ENCODE data around the gene SH3RF3.
"Not testable (repeated sequence)": the region's sequence is repeated elsewhere in the genome, so short reads cannot be mapped to it uniquely, and the experiment has no call there.

The SH3RF3 gene

GRCh38 chr2:109117780-109118179, 11.2 kb upstream of the SH3RF3 start:
- no peak for DNase-seq (ENCODE audit: low read depth in 2 of 2)

GRCh38 chr2:109118321-109118720, 10.7 kb upstream of the SH3RF3 start:
- no peak for DNase-seq (ENCODE audit: low read depth in 2 of 2)

GRCh38 chr2:109120166-109120565, 8.8 kb upstream of the SH3RF3 start:
- DNase-seq (ENCODE audit: low read depth in 2 of 2): no peak

GRCh38 chr2:109120686-109121085, 8.3 kb upstream of the SH3RF3 start:
- not testable (repeated sequence) for DNase-seq (ENCODE audit: low read depth in 2 of 2)

GRCh38 chr2:109123586-109124201, 5.3 kb upstream of the SH3RF3 start:
- DNase-seq (ENCODE audit: low read depth in 2 of 2): no peak

- no peak for DNase-seq (ENCODE audit: low read depth in 2 of 2)
Measured at GRCh38 chr2:109124982-109125592, 3.9 kb upstream of the SH3RF3 start.

GRCh38 chr2:109125593-109126500, 3.2 kb upstream of the SH3RF3 start:
- peak; percentile 94 to 95 for DNase-seq (ENCODE audit: low read depth in 2 of 2)

- DNase-seq (ENCODE audit: low read depth in 2 of 2): peak; percentile 50 to 60
Measured at GRCh38 chr2:109126501-109126860, 2.5 kb upstream of the SH3RF3 start.

- DNase-seq (ENCODE audit: low read depth in 2 of 2): no peak
Measured at GRCh38 chr2:109127556-109127955, 1.4 kb upstream of the SH3RF3 start.

- peak; percentile 53 to 61 for DNase-seq (ENCODE audit: low read depth in 2 of 2)
Measured at GRCh38 chr2:109128048-109128615, 873 bp upstream of the SH3RF3 start.

GRCh38 chr2:109129356-109129920, 433 bp downstream of the SH3RF3 start:
- DNase-seq (ENCODE audit: low read depth in 2 of 2): no peak

- DNase-seq (ENCODE audit: low read depth in 2 of 2): no peak
Measured at GRCh38 chr2:109129921-109130722, 1.1 kb downstream of the SH3RF3 start.

- DNase-seq (ENCODE audit: low read depth in 2 of 2): no peak
Measured at GRCh38 chr2:109130723-109130995, 1.7 kb downstream of the SH3RF3 start.

- no peak for DNase-seq (ENCODE audit: low read depth in 2 of 2)
Measured at GRCh38 chr2:109131777-109132176, 2.8 kb downstream of the SH3RF3 start.

- no peak for DNase-seq (ENCODE audit: low read depth in 2 of 2)
Measured at GRCh38 chr2:109132626-109133025, 3.6 kb downstream of the SH3RF3 start.

GRCh38 chr2:109133746-109134145, 4.7 kb downstream of the SH3RF3 start:
- no peak for DNase-seq (ENCODE audit: low read depth in 2 of 2)

- no peak for DNase-seq (ENCODE audit: low read depth in 2 of 2)
Measured at GRCh38 chr2:109134741-109135358, 5.8 kb downstream of the SH3RF3 start.

- no peak for DNase-seq (ENCODE audit: low read depth in 2 of 2)
Measured at GRCh38 chr2:109135359-109136197, 6.6 kb downstream of the SH3RF3 start.

- no peak for DNase-seq (ENCODE audit: low read depth in 2 of 2)
Measured at GRCh38 chr2:109136542-109136941, 7.5 kb downstream of the SH3RF3 start.

GRCh38 chr2:109137616-109138015, 8.6 kb downstream of the SH3RF3 start:
- no peak for DNase-seq (ENCODE audit: low read depth in 2 of 2)

All from fibroblast of skin of left biceps (primary cell).